ENCODE measurements around the gene DHRS4L2. TPM values are rescaled to one million over a fixed set of nuclear protein-coding genes. Genes with fewer than 3 reads are reported as not detected.
A peak's percentile ranks its signal among the peaks of the same experiment; 100 is the strongest.
"Not testable (repeated sequence)": the region's sequence is repeated elsewhere in the genome, so short reads cannot be mapped to it uniquely, and the experiment has no call there.

DHRS4L2 gene
- total RNA-seq, 2 donors from 2014 or later: 13.7 to 16.5 TPM

DNA sequence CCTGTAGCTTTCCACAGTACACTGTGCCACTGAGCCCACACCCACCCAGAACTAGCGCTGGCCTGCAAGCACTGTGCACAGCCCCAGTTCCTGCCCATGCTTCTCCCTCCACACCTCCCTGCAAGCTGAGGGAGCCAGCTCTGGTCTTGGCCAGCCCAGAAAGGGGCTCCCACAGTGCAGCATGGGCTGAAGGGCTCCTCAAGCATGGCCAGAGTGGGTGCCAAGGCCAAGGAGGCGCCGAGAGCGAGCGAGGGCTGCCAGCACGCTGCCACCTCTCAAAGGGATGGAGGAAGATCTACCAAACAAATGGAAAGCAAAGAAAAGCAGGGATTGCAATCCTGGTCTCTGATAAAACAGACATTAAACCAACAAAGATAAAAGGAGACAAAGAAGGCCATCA is 27.0 kb downstream of the DHRS4L2 start:
- peaks cover 0 to 14% of the 10 kb centered on the region in 2 donors for H3K27me3 Mint-ChIP-seq
- H3K4me1 Mint-ChIP-seq (ENCODE audit: low read depth in 2 of 2): peaks cover 7 to 13% of the 10 kb centered on the region in 2 donors
- H3K9me3 Mint-ChIP-seq; H3K27ac Mint-ChIP-seq; H3K36me3 Mint-ChIP-seq; H3K4me3 Mint-ChIP-seq; ATAC-seq; DNase-seq (ENCODE audit: low spot score): not testable (repeated sequence)

DNA sequence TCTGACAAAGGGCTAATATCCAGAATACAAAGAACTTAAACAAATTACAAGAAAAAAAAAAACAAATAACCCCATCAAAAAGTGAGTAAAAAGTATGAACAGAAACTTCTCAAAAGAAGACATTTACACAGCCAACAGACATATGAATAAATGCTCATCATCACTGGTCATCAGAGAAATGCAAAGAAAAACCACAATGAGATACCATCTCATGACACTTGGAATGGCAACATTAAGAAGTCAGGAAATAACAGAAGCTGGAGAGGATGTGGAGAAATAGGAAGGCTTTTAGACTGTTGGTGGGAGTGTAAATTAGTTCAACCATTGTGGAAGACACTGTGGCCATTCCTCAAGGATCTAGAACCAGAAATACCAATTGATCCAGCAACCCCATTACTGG is 30.2 kb downstream of the DHRS4L2 start:
- not testable (repeated sequence) for H3K4me1 Mint-ChIP-seq (ENCODE audit: low read depth in 2 of 2); ATAC-seq; H3K36me3 Mint-ChIP-seq; DNase-seq (ENCODE audit: low spot score); H3K27ac Mint-ChIP-seq; H3K4me3 Mint-ChIP-seq; H3K9me3 Mint-ChIP-seq
- H3K27me3 Mint-ChIP-seq: peaks cover 0 to 14% of the 10 kb centered on the region in 2 donors

DNA sequence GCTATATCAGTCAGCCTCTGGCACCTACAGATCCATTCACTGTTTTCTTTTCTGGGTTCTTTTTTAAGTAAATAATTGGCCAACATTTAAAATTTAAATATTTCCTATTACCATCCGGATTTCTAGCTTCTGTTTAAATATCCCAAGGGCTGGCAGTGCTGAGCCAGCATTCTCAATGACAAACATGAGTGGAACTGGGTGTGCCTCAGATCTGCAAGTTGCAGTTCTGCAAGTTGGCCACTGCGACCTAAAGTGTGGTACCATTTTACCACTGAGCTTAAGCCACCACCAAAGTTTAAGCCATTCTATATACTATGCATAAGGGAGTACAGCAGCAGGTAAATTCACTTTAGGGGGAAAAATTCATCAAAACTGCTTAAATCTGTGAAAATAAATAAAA is 31.2 kb downstream of the DHRS4L2 start:
- not testable (repeated sequence) for H3K36me3 Mint-ChIP-seq; H3K4me3 Mint-ChIP-seq; DNase-seq (ENCODE audit: low spot score); H3K4me1 Mint-ChIP-seq (ENCODE audit: low read depth in 2 of 2); H3K27ac Mint-ChIP-seq; H3K9me3 Mint-ChIP-seq; ATAC-seq
- H3K27me3 Mint-ChIP-seq: peaks cover 0 to 14% of the 10 kb centered on the region in 2 donors

DNA sequence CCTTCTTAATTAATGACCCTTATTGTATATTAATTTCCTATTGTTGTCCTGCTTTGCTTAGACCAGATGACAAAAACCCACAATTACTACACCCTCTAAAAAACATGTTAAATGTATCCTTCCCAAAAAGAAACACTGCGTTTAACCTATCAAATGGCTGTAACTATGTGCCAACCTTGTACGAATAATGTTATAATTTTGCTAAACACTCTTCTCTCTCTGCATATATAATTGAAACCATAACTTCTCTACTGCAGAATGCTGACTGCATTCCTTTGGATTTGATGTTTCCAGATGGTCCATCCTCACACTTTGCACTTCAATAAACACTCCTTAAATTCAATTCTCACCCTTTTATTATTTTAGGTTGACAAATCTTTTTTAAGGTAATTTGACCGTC is 31.8 kb downstream of the DHRS4L2 start:
- ATAC-seq; H3K36me3 Mint-ChIP-seq; H3K4me1 Mint-ChIP-seq (ENCODE audit: low read depth in 2 of 2); H3K9me3 Mint-ChIP-seq; H3K4me3 Mint-ChIP-seq; DNase-seq (ENCODE audit: low spot score); H3K27ac Mint-ChIP-seq: not testable (repeated sequence)
- H3K27me3 Mint-ChIP-seq: peaks cover 0 to 14% of the 10 kb centered on the region in 2 donors

DNA sequence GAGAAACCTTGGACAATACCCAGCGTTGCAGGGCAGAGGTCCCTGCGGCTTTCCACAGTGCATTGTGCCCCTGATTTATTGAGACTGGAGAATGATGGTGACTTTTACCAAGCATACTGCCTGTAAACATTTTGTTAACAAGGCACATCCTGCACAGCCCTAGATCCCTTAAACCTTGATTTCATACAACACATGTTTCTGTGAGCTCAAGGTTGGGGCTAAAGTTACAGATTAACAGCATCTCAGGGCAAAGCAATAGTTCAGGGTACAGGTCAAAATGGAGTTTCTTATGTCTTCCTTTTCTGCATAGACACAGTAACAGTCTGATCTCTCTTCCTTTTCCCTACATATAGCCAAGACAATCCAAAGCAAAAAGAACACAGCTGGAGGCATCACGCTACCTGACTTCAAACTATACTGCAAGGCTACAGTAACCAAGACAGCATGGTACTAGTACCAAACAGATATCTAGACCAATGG is 36.2 kb downstream of the DHRS4L2 start:
- H3K9me3 Mint-ChIP-seq, H3K4me3 Mint-ChIP-seq, ATAC-seq: not testable (repeated sequence)

DNA sequence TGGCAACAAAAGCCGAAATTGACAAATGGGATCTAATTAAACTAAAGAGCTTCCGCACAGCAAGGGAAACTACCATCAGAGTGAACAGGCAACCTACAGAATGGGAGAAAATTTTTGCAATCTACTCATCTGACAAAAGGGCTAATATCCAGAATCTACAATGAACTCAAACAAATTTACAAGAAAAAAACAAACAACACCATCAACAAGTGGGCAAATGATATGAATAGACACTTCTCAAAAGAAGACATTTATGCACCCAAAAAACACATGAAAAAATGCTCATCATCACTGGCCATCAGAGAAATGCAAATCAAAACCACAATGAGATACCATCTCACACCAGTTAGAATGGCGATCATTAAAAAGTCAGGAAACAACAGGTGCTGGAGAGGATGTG is 41.0 kb downstream of the DHRS4L2 start:
- not testable (repeated sequence) for DNase-seq (ENCODE audit: low spot score); H3K27ac Mint-ChIP-seq; ATAC-seq; H3K4me3 Mint-ChIP-seq; H3K9me3 Mint-ChIP-seq
- Mint-ChIP-seq H3K27me3 (peaks cover 8 to 12% of the 10 kb centered on the region in 2 donors), H3K36me3 (peaks cover 11% of the 10 kb centered on the region), H3K4me1 (ENCODE audit: low read depth in 2 of 2) (peaks cover 7 to 14% of the 10 kb centered on the region in 2 donors)

More for the DNA sequence above, 36.2 kb downstream of the DHRS4L2 start:
- H3K27me3 Mint-ChIP-seq; H3K4me1 Mint-ChIP-seq (ENCODE audit: low read depth in 2 of 2); H3K36me3 Mint-ChIP-seq; H3K27ac Mint-ChIP-seq; DNase-seq (ENCODE audit: low spot score): not testable (repeated sequence)

DNA sequence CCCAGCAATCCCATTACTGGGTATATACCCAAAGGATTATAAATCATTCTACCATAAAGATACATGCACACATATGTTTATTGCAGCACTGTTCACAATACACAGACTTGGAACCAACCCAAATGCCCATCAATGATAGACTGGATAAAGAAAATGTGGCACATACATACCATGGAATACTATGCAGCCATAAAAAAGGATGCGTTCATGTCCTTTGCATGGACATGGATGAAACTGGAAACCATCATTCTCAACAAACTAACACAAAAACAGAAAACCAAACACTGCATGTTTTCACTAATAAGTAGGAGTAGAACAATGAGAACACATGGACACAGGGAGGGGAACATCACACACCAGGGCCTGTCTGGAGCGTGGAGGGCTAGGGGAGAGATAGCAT is 42.6 kb downstream of the DHRS4L2 start:
- Mint-ChIP-seq H3K27me3 (peaks cover 8 to 12% of the 10 kb centered on the region in 2 donors), H3K36me3 (peaks cover 11% of the 10 kb centered on the region)
- H3K9me3 Mint-ChIP-seq; ATAC-seq; H3K27ac Mint-ChIP-seq; DNase-seq (ENCODE audit: low spot score); H3K4me3 Mint-ChIP-seq; H3K4me1 Mint-ChIP-seq (ENCODE audit: low read depth in 2 of 2): not testable (repeated sequence)

DNA sequence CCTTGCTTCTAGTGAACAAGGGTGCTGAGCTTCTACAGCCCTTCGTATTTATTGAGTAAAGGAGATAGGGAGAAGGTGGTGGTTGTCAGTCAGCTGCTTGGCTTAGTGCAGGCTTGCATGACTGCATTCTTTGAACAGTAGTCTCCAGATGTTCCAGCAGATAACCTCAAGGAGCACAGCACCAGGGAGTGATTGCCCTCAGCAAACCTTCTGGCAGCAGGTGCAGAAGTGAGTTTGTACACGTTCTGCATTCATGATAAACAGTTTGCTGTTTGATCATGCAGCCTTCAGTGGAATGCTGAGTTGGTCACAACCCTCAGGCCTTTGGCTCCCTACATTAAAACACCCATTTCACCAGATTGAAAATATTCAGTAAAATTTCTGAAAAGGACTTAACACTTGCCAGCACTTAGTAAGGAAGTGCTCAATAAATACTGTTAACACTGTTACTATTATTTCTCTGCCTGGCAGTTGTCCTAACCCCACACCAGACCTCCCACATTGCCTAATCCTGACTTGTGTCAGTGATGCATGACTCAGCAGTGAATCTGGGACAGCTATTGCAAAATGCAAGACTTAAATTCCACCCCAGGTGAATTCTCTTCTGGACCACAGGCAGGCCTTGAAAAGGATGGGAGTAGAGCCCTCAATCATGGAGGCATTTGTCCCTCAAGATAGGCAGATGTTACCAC is 44.1 kb downstream of the DHRS4L2 start:
- Mint-ChIP-seq H3K36me3 (peaks cover 6% of the 10 kb centered on the region), H3K27me3 (peaks cover 0 to 6% of the 10 kb centered on the region in 2 donors), H3K4me1 (ENCODE audit: low read depth in 2 of 2) (peaks cover 11 to 12% of the 10 kb centered on the region in 2 donors), H3K4me3 (no peak overlapping the region), H3K9me3 (peaks cover 7% of the 10 kb centered on the region), H3K27ac (no peak overlapping the region)
- ATAC-seq (peak in 1 of 2 donors; percentile 58), DNase-seq (ENCODE audit: low spot score) (no peak)

DNA sequence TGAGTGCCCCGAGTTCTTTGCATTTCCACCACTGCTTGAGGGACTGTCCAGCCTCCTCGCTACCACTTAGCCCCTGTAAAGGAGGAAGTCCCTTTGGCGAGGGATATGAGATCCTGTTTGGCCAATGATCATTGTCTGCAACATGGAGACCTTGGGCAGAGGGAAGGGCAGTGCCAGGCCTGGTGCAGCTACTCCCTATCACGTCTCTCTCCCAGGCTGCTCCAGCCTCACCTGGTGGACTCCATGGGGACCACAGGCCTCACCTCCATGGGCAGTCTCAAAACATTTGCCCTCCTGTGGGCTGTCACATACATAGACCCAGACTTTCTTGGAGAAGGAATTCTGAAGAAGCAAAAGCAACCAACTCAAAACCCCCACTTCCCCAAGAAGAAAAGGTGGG is 47.0 kb downstream of the DHRS4L2 start:
- ATAC-seq; DNase-seq (ENCODE audit: low spot score); H3K36me3 Mint-ChIP-seq; H3K27me3 Mint-ChIP-seq; H3K9me3 Mint-ChIP-seq: not testable (repeated sequence)
- Mint-ChIP-seq H3K4me3 (peak overlapping the region; percentile 90), H3K27ac (peak overlapping the region in 1 of 2 donors; percentile 28), H3K4me1 (ENCODE audit: low read depth in 2 of 2) (peaks cover 12 to 23% of the 10 kb centered on the region in 2 donors)

DNA sequence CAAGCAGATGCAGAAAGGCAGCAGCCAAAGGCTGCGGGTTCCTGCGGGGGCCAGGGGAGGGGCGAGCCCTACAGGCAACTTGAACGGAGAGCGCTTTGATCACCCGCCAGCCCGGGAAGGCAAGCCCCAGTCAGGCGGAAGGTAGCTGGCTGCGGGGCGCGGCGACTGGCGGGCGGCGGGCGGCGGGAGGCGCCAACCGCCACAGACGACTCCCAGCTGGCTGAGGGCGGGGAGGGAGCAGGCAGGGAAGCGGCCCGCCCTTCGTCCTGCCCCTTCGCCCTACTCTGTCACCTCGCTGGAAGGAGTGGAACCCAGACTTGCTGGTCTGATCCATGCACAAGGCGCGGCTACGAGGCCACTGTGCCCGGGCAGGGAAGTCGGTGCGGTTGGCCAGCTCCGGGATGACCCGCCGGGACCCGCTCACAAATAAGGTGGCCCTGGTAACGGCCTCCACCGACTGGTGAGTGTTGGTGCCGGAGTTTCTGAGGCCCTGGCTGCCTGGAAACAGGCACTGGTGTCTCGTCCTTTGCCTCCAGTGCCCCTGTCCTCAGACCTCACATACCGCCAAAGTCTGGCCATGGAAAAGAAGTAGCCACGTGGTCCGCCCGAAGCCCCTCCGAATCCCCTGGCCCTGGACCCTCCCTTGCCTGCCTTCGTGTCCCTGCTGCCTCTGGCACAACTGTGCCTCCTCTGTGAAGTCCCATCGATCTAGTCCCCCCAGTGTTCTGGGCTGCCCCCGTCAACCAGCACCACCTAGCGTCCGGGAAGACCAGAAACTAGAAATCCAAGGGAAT is 47.6 kb downstream of the DHRS4L2 start:
- DNase-seq (ENCODE audit: low spot score) (peak; percentile 77), ATAC-seq (peak; percentile 83 to 86)
- H3K27me3 Mint-ChIP-seq: peaks cover 0 to 3% of the 10 kb centered on the region in 2 donors
- H3K4me1 Mint-ChIP-seq (ENCODE audit: low read depth in 2 of 2): peaks cover 12 to 23% of the 10 kb centered on the region in 2 donors
- H3K27ac Mint-ChIP-seq: peak overlapping the region; percentile 71 to 74
- H3K9me3 Mint-ChIP-seq: peaks cover 2% of the 10 kb centered on the region
- peak overlapping the region; percentile 90 for H3K4me3 Mint-ChIP-seq
- peaks cover 3% of the 10 kb centered on the region for H3K36me3 Mint-ChIP-seq

DNA sequence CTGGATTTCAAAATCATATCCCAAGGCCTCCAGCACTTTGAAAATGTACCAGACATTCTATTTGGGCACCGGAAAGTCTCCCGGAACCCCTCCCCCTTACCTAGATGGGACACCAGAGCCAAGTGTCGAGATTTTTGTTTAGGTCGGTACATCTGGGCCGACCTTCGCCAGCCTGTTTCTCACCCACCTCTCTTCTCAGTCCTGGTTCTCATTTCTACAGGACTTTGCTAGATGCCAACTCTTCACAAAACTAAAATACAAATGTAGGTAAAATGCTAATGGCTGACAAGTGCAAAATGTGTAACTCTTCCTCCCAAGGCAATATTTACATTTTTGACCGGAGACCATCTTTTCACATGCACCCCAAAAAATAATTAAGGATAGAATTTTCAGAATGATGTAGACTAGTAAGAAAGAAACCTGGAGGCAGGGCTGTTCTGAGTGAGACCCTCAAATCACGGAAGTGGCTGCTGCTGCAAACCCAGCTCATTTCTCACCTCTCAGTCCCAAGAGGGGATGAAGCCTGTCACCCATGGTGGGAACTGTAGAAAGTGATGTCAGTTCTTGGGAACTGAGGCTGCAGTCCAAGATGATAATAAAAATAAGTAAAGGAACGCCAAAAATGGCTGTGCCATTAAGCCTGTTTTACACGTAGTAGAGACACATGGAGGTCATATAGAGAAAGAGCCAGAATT is 48.4 kb downstream of the DHRS4L2 start:
- ATAC-seq; H3K9me3 Mint-ChIP-seq; H3K27me3 Mint-ChIP-seq; H3K36me3 Mint-ChIP-seq; DNase-seq (ENCODE audit: low spot score): not testable (repeated sequence)
- peaks cover 12 to 23% of the 10 kb centered on the region in 2 donors for H3K4me1 Mint-ChIP-seq (ENCODE audit: low read depth in 2 of 2)
- peak overlapping the region; percentile 71 to 74 for H3K27ac Mint-ChIP-seq
- H3K4me3 Mint-ChIP-seq: peak overlapping the region; percentile 90

DNA sequence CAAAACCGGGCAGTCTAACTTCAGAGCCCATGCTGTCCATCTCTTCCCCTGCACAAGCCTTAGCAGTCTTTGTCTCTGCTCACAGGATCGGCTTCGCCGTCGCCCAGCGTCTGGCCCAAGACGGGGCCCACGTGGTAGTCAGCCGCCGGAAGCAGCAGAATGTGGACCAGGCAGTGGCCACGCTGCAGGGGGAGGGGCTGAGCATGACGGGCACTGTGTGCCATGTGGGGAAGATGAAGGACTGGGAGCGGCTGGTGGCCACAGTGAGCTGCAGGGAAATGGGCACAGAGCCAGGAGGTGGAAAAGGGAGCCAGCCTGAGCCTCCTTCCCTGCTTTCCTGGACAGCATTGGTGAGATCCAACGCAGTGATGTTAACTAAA is 48.9 kb downstream of the DHRS4L2 start:
- H3K4me3 Mint-ChIP-seq: no peak overlapping the region
- ATAC-seq (no peak), DNase-seq (ENCODE audit: low spot score) (no peak)
- H3K9me3 Mint-ChIP-seq: no peaks in the 10 kb centered on the region
- no peaks in the 10 kb centered on the region for H3K36me3 Mint-ChIP-seq
- peaks cover 0 to 2% of the 10 kb centered on the region in 2 donors for H3K27me3 Mint-ChIP-seq
- H3K4me1 Mint-ChIP-seq (ENCODE audit: low read depth in 2 of 2): peaks cover 12 to 23% of the 10 kb centered on the region in 2 donors
- H3K27ac Mint-ChIP-seq: no peak overlapping the region

DNA sequence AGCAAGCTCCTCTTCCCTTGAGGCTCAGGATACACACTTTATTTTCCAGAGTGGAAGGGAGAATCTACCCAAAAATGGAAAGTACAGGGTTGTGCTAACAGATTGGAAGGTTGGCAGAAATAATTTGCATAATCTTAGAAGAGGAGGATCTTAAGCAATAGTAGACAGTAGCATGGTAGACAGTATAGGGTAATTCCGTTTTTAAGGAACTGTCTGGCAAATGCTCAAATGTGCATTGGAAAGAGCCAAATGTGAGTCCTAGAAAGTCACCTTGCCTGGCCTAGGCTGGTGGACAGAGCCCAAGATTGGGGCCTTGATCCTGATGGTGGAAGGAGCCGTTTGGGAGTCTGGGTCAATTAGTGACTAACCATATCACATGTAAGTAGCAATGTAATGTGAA is 50.0 kb downstream of the DHRS4L2 start:
- no peak for ATAC-seq
- H3K27me3 Mint-ChIP-seq: peaks cover 0 to 2% of the 10 kb centered on the region in 2 donors
- H3K4me1 Mint-ChIP-seq (ENCODE audit: low read depth in 2 of 2): peaks cover 12 to 23% of the 10 kb centered on the region in 2 donors
- no peak overlapping the region for H3K27ac Mint-ChIP-seq
- no peak for DNase-seq (ENCODE audit: low spot score)
- no peak overlapping the region for H3K4me3 Mint-ChIP-seq
- no peaks in the 10 kb centered on the region for H3K9me3 Mint-ChIP-seq
- H3K36me3 Mint-ChIP-seq: no peaks in the 10 kb centered on the region

All from natural killer cell treated with Interleukin-12 subunit alpha and Interleukin-12 subunit beta and Interleukin-15 and Interleukin-18, amount 100 ng/mL, for 72 hours (primary cell).